ENCODE results near the gene RCAN3. TPM values are rescaled to one million over a fixed set of nuclear protein-coding genes. Genes with fewer than 3 reads are reported as not detected.

The RCAN3 gene
- total and polyA plus RNA-seq, 2 of the 13 experiments (the other 11 are each of a cell fraction or from before 2014, with no cell fraction given): 12.2 to 13.3 TPM

GRCh38 chr1:24540906-24541710, 38.5 kb downstream of the RCAN3 start (continued):
- TF ChIP-seq TFDP2 (CRISPR knock-in tag; IDR thresholded peaks at IDR 0.05): no peak
- peak; percentile 54 for TF ChIP-seq TBX2 (CRISPR knock-in tag; IDR thresholded peaks at IDR 0.05; ENCODE audit: borderline replicate concordance)
- TF ChIP-seq, protein P1, sequence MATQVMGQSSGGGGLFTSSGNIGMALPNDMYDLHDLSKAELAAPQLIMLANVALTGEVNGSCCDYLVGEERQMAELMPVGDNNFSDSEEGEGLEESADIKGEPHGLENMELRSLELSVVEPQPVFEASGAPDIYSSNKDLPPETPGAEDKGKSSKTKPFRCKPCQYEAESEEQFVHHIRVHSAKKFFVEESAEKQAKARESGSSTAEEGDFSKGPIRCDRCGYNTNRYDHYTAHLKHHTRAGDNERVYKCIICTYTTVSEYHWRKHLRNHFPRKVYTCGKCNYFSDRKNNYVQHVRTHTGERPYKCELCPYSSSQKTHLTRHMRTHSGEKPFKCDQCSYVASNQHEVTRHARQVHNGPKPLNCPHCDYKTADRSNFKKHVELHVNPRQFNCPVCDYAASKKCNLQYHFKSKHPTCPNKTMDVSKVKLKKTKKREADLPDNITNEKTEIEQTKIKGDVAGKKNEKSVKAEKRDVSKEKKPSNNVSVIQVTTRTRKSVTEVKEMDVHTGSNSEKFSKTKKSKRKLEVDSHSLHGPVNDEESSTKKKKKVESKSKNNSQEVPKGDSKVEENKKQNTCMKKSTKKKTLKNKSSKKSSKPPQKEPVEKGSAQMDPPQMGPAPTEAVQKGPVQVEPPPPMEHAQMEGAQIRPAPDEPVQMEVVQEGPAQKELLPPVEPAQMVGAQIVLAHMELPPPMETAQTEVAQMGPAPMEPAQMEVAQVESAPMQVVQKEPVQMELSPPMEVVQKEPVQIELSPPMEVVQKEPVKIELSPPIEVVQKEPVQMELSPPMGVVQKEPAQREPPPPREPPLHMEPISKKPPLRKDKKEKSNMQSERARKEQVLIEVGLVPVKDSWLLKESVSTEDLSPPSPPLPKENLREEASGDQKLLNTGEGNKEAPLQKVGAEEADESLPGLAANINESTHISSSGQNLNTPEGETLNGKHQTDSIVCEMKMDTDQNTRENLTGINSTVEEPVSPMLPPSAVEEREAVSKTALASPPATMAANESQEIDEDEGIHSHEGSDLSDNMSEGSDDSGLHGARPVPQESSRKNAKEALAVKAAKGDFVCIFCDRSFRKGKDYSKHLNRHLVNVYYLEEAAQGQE (IDR thresholded peaks at IDR 0.05; ENCODE audit: borderline replicate concordance in 1 of 2, low read depth in 1 of 2, low read length in 2 of 2): peak in 1 of 2 experiments; percentile 19; a peak in 1 of 4 replicates
- peak; percentile 99 for TF ChIP-seq FOSL2 (CRISPR knock-in tag; IDR thresholded peaks at IDR 0.05)
- peak; percentile 38; the same call in 1 of the 2 replicates for TF ChIP-seq ZBTB7B (CRISPR knock-in tag; IDR thresholded peaks at IDR 0.05)
- TF ChIP-seq ARNT2 (CRISPR knock-in tag; IDR thresholded peaks at IDR 0.05; ENCODE audit: low read depth): no peak
- peak; percentile 45; the same call in 1 of the 2 replicates for TF ChIP-seq FOXK1 (CRISPR knock-in tag; IDR thresholded peaks at IDR 0.05; ENCODE audit: borderline replicate concordance, low read depth)
- TF ChIP-seq ZFX (CRISPR knock-in tag; IDR thresholded peaks at IDR 0.05; ENCODE audit: low read depth): no peak
- 0 out of 2 replicates have a peak, but pooled peaks have one; percentile 31 for TF ChIP-seq REPIN1 (CRISPR knock-in tag; IDR thresholded peaks at IDR 0.05; ENCODE audit: borderline replicate concordance, low read depth)
- TF ChIP-seq NR2C2 (CRISPR knock-in tag; IDR thresholded peaks at IDR 0.05; ENCODE audit: borderline replicate concordance): peak; percentile 35; the same call in 1 of the 2 replicates
- TF ChIP-seq AGO2 (optimal IDR thresholded peaks at IDR 0.05; ENCODE audit: low read depth, low read length): no peak
- TF ChIP-seq HNF4G (IDR thresholded peaks at IDR 0.05; ENCODE audit: borderline replicate concordance, low read depth, low read length): peak; percentile 85
- no peak for TF ChIP-seq HNF4G (CRISPR knock-in tag; IDR thresholded peaks at IDR 0.05; ENCODE audit: borderline replicate concordance, low read depth)
- no peak for TF ChIP-seq BHLHE40 (IDR thresholded peaks at IDR 0.05; ENCODE audit: low read length)
- TF ChIP-seq FOXA3 (CRISPR knock-in tag; IDR thresholded peaks at IDR 0.05): peak; percentile 95
- TF ChIP-seq LCORL (IDR thresholded peaks at IDR 0.05): no peak
- peak; percentile 41 for TF ChIP-seq LCORL (CRISPR knock-in tag; IDR thresholded peaks at IDR 0.05)
- TF ChIP-seq BRF2 (CRISPR knock-in tag; IDR thresholded peaks at IDR 0.05): 0 out of 2 replicates have a peak, but pooled peaks have one; percentile 24
- TF ChIP-seq DPF2 (CRISPR knock-in tag; IDR thresholded peaks at IDR 0.05; ENCODE audit: borderline replicate concordance, low read depth): peak; percentile 99

All from HepG2 (cell line).